ENCODE measurements around the gene SNCB. TPM values are rescaled to one million over a fixed set of nuclear protein-coding genes. Genes with fewer than 3 reads are reported as not detected.

Gene SNCB
- total and polyA plus RNA-seq, 2 of the 8 experiments (the other 6 are each of a cell fraction or from before 2014, with no cell fraction given) = 4.2 to 5.9 TPM

- no peak for TF ChIP-seq CHD7 (IDR thresholded peaks at IDR 0.05; ENCODE audit: insufficient replicate concordance, low read length)
- no peak for TF ChIP-seq CBX5 (IDR thresholded peaks at IDR 0.05; ENCODE audit: low read depth, low read length)
- TF ChIP-seq, protein P1, sequence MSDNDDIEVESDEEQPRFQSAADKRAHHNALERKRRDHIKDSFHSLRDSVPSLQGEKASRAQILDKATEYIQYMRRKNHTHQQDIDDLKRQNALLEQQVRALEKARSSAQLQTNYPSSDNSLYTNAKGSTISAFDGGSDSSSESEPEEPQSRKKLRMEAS (IDR thresholded peaks at IDR 0.05) = 0 out of 2 replicates have a peak, but pooled peaks have one; percentile 6
- TF ChIP-seq RAD21 (IDR thresholded peaks at IDR 0.05 in 1 of 2, conservative IDR thresholded peaks at IDR 0.05 in 1 of 2; ENCODE audit: low read depth in 2 of 2, low read length in 2 of 2) = no peak
Observed at GRCh38 chr5:176646707-176647029, 16.3 kb upstream of the SNCB start (continued).
